Memory B cell (primary cell): ENCODE measurements around the gene TRIM69.
"Not testable (repeated sequence)": the region's sequence is repeated elsewhere in the genome, so short reads cannot be mapped to it uniquely, and the experiment has no call there.

Experiments
- ATAC-seq: fragments of 150-1000 bp; cut with Tn5 transposase; 2 replicates; pipeline ENCODE4 v1.10.0; 2021; ENCODE audit warnings: low read depth, mild to moderate bottlenecking, moderate library complexity
- DNase-seq, 2 donors: peaks; one replicate each; pipeline ENCODE4 v3.0.0; 2022; ENCODE audit warnings: low spot score in 2 of 2
- H3K27ac Mint-ChIP-seq: one replicate; pipeline ENCODE4 v1.8.0; 2022; ENCODE audit warnings: mild to moderate bottlenecking, moderate library complexity, mixed read lengths
- H3K27me3 Mint-ChIP-seq: one replicate; pipeline ENCODE4 v1.8.0; 2022; ENCODE audit warnings: mixed read lengths
- H3K36me3 Mint-ChIP-seq: one replicate; pipeline ENCODE4 v1.8.0; 2022; ENCODE audit warnings: mild to moderate bottlenecking, mixed read lengths
- H3K4me1 Mint-ChIP-seq: one replicate; pipeline ENCODE4 v1.8.0; 2022; ENCODE audit warnings: mixed read lengths
- H3K4me3 Mint-ChIP-seq: one replicate; pipeline ENCODE4 v1.8.0; 2022; ENCODE audit warnings: mild to moderate bottlenecking, moderate library complexity, mixed read lengths
- H3K9me3 Mint-ChIP-seq: one replicate; pipeline ENCODE4 v1.8.0; 2022; ENCODE audit warnings: mixed read lengths

TRIM69 gene, protein sequence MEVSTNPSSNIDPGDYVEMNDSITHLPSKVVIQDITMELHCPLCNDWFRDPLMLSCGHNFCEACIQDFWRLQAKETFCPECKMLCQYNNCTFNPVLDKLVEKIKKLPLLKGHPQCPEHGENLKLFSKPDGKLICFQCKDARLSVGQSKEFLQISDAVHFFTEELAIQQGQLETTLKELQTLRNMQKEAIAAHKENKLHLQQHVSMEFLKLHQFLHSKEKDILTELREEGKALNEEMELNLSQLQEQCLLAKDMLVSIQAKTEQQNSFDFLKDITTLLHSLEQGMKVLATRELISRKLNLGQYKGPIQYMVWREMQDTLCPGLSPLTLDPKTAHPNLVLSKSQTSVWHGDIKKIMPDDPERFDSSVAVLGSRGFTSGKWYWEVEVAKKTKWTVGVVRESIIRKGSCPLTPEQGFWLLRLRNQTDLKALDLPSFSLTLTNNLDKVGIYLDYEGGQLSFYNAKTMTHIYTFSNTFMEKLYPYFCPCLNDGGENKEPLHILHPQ

DNA sequence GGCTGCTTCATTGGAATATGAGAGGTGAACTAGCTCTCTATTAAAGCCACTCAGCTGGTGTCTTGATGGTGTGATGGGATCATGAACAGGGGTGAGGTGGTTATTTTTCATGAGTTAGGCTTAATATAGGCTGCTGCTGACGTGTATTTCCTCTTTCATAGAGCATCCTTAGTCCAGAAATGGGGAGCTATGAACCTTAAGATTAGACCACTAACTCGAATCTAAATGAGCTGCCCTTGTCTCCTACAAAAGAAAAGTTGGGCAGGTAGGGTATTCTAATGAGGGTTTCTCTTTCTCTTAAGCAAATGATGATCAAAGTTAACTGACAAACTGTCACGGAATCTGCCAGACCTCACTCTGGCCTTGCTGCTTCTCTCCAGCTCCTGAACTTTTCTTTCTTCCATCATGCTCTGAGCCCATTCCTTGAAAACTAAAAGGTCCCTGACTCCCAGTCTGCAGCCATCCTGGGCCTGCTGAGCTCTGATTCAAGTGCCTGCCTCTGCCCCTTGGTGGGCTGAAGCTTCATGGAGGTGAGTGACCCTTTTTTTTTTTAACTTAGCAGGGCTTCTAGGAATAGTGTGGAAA, at the start of gene TRIM69:
Gene TRIM69, plus strand, starts transcription at position 348 of the 585 bp plus-strand sequence. Its CDS starts 177 bp downstream, at position 525.
- Mint-ChIP-seq H3K36me3 (peaks cover 11% of the 10 kb centered on the region), H3K4me3 (peak within 1 kb of the TSS; percentile 73), H3K27me3 (no peaks in the 10 kb centered on the region), H3K9me3 (no peaks in the 10 kb centered on the region), H3K27ac (peak within 1 kb of the TSS; percentile 93), H3K4me1 (peaks cover 37% of the 10 kb centered on the region)
- ATAC-seq (peak; percentile 47), DNase-seq (no peak)

DNA sequence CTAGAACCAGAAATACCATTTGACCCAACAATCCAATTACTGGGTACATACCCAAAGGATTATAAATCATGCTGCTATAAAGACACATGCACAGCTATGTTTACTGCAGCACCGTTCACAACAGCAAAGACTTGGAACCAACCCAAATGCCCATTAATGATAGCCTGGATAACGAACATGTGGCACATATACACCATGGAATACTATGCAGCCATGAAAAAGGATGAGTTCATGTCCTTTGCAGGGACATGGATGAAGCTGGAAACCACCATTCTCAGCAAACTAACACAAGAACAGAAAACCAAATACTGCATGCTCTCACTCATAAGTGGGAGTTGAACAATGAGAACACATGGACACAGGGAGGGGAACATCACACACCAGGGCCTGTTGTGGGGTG, 47.0 kb upstream of the TRIM69 start:
- Mint-ChIP-seq H3K9me3 (peaks cover 19% of the 10 kb centered on the region), H3K36me3 (peaks cover 25% of the 10 kb centered on the region), H3K4me1 (peaks cover 25% of the 10 kb centered on the region), H3K27ac (peak overlapping the region; percentile 45)
- DNase-seq, H3K4me3 Mint-ChIP-seq, H3K27me3 Mint-ChIP-seq, ATAC-seq: not testable (repeated sequence)

DNA sequence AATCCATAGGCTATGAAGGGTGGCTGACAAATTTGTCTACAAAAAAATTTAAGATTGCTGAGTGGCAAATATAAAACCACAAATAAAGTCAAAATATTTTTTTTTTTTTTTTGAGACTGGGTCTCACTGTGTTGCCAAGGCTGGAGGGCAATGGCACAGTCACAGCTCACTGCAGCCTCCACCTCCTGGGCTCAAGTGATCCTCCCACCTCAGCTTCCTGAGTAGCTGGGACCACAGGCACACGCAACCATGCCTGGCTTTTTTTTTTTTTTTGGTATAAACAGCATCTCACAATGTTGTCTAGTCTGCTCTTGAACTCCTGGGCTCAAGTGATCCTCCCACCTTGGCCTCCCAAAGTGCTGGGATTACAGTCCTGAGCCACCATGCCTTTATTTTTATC, 46.1 kb upstream of the TRIM69 start:
- peaks cover 23% of the 10 kb centered on the region for H3K36me3 Mint-ChIP-seq
- not testable (repeated sequence) for H3K27me3 Mint-ChIP-seq, H3K27ac Mint-ChIP-seq, H3K4me3 Mint-ChIP-seq, DNase-seq, ATAC-seq
- peaks cover 23% of the 10 kb centered on the region for H3K4me1 Mint-ChIP-seq
- H3K9me3 Mint-ChIP-seq, result peaks cover 16% of the 10 kb centered on the region

DNA sequence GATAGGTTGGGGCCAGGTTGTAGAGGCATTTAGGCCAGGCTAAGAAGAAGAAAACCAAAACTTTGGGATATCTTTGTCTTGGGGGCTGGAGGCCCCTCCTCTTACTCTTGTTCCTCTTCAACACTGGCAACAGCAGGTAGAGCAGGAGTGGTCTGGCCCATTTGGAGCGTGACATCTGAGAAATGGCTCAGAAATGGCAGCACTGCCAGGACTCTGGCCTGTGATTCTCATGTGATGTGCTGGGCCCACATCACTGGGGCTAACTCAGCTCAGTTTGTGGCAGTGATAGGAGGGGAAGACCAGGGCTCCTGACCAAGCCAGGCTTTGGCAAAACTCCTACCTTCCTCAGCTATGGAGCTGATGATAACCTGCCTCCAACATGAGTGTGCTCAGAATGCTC, 43.7 kb upstream of the TRIM69 start:
- Mint-ChIP-seq H3K36me3 (peaks cover 11% of the 10 kb centered on the region), H3K9me3 (peaks cover 3% of the 10 kb centered on the region), H3K4me3 (no peak overlapping the region), H3K27me3 (no peaks in the 10 kb centered on the region), H3K4me1 (peaks cover 19% of the 10 kb centered on the region), H3K27ac (no peak overlapping the region)
- ATAC-seq (no peak), DNase-seq (no peak)

DNA sequence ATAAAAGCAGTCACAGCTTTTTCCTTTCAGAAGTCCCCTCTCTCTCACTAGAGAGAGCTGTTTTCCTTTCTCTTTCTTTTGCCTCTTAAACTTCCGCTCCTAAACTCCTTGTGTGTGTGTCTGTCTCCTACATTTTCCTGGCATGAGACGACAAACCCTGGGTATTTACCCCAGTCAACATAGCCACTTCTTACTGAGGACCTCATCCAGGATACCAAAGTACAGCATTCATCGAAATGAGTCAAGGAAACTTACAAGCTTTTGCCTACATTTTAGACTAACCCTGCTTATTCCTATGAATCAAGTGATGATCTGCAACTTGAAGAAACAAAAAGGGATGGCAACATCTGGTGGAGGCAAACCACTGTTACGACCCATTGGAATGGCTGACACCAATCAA, 41.9 kb upstream of the TRIM69 start:
- peaks cover 17% of the 10 kb centered on the region for H3K4me1 Mint-ChIP-seq
- no peak for DNase-seq

DNA sequence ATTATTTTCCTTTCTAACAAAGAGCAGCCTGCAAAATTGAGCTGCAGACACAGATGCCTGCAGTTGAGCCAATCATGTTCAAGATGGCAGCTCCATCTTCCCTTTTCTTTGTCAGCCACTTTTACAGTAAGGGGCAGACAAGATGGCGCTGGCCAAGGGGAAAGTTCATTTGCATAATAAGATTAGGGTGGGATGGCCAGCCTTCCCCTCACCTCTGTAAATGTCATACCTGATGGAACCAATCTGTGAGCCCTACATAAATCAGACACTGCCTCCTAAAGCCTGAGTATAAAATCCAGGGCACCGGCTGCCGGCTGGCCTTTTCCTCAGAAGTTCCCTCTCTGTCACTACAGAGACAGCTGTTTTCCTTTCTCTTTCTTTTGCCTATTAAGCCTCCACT, 41.0 kb upstream of the TRIM69 start:
- DNase-seq (no peak), ATAC-seq (no peak)
- no peak overlapping the region for H3K4me3 Mint-ChIP-seq
- no peaks in the 10 kb centered on the region for H3K27me3 Mint-ChIP-seq
- H3K9me3 Mint-ChIP-seq, result no peaks in the 10 kb centered on the region
- peak overlapping the region; percentile 43 for H3K27ac Mint-ChIP-seq
- peaks cover 17% of the 10 kb centered on the region for H3K4me1 Mint-ChIP-seq
- H3K36me3 Mint-ChIP-seq, result peaks cover 4% of the 10 kb centered on the region

More for the DNA sequence above, 41.9 kb upstream of the TRIM69 start:
- no peaks in the 10 kb centered on the region for H3K9me3 Mint-ChIP-seq
- H3K27me3 Mint-ChIP-seq, result no peaks in the 10 kb centered on the region
- peaks cover 4% of the 10 kb centered on the region for H3K36me3 Mint-ChIP-seq
- ATAC-seq, result no peak
- H3K27ac Mint-ChIP-seq, result no peak overlapping the region
- H3K4me3 Mint-ChIP-seq, result no peak overlapping the region

DNA sequence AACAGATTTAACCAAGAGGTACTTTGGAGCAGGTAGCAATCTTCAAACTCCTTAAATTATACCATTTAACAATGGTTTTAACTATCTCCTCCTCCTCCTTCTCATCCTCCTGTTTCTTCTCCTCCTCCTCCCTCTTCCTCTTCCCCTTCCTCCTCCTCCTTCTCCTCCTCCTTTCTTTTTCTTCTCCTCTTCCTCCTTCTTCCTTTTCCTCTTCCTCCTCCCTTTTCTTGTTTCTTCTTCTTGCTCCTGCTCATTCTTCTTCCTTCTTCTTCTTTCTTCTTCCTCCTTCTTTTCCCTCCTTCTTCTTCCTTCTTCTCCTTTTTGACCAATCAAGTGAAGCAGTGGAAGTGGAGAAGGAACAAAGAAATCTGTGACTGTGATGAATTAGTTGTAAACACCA, 39.3 kb upstream of the TRIM69 start:
- no peaks in the 10 kb centered on the region for H3K27me3 Mint-ChIP-seq
- no peak overlapping the region for H3K4me3 Mint-ChIP-seq
- H3K36me3 Mint-ChIP-seq, result peaks cover 4% of the 10 kb centered on the region
- H3K9me3 Mint-ChIP-seq, result peaks cover 6% of the 10 kb centered on the region
- peaks cover 23% of the 10 kb centered on the region for H3K4me1 Mint-ChIP-seq
- no peak overlapping the region for H3K27ac Mint-ChIP-seq
- DNase-seq (no peak), ATAC-seq (no peak)

DNA sequence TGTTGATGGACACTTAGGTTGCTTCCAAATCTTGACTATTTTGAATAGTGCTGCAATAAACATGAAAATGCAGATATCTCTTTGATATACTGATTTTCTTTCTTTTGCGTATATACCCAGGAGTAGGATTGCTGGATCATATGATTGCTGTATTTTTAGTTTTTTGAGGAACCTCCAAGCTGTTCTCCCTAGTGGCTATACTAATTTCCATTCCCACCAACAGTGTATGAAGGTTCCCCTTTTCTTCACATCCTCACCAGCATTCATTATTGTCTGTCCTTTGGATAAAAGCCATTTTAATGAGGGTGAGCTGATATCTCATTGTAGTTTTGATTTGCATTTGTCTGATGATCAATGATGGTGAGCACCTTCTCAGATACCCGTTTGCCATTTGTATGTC, 37.7 kb upstream of the TRIM69 start:
- DNase-seq (no peak), ATAC-seq (no peak)
- peaks cover 4% of the 10 kb centered on the region for H3K36me3 Mint-ChIP-seq
- H3K27me3 Mint-ChIP-seq, result no peaks in the 10 kb centered on the region
- H3K4me3 Mint-ChIP-seq, result no peak overlapping the region
- peaks cover 11% of the 10 kb centered on the region for H3K9me3 Mint-ChIP-seq
- H3K27ac Mint-ChIP-seq, result peak overlapping the region; percentile 9
- peaks cover 28% of the 10 kb centered on the region for H3K4me1 Mint-ChIP-seq

DNA sequence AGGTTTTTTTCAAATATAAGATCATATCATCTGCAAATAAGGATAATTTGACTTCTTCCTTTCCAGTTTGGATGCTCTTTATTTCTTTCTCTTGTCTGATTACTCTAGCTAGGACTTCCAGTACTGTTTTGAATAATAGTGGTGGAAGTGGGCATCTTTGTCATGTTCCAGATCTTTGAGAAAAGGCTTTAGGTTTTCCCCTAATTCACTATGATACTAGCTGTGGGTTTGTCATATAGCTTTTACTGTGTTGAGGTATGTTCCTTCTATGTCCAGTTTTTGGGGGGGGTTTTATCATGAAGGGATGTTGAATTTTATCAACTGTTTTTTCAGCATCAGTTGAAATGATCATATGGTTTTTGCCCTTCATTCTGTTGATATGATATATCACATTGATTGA, 35.7 kb upstream of the TRIM69 start:
- not testable (repeated sequence) for DNase-seq, H3K27me3 Mint-ChIP-seq, H3K27ac Mint-ChIP-seq, H3K36me3 Mint-ChIP-seq, H3K4me3 Mint-ChIP-seq, ATAC-seq
- peaks cover 23% of the 10 kb centered on the region for H3K4me1 Mint-ChIP-seq
- H3K9me3 Mint-ChIP-seq, result peaks cover 11% of the 10 kb centered on the region

DNA sequence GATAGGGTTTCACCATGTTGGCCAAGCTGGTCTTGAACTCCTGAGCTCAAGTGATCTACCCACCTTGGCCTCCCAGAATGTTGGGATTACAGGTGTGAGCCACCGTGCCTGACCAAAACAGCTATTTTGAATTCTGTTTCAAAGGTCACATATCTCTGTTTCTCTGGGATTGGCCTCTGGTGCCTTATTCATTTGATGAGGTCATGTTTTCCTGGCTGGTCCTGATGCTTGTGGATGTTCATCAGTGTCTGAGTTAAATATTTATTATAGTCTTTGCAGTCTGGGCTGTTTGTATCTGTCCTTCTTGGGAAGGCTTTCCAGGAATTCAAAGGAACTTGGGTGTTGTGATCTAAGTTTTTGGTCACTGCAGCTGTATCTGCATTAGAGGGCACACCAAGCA, 30.3 kb upstream of the TRIM69 start:
- DNase-seq (no peak), ATAC-seq (no peak)
- no peak overlapping the region for H3K4me3 Mint-ChIP-seq
- no peak overlapping the region for H3K27ac Mint-ChIP-seq
- peaks cover 12% of the 10 kb centered on the region for H3K36me3 Mint-ChIP-seq
- peaks cover 7% of the 10 kb centered on the region for H3K9me3 Mint-ChIP-seq
- no peaks in the 10 kb centered on the region for H3K27me3 Mint-ChIP-seq
- peaks cover 20% of the 10 kb centered on the region for H3K4me1 Mint-ChIP-seq

DNA sequence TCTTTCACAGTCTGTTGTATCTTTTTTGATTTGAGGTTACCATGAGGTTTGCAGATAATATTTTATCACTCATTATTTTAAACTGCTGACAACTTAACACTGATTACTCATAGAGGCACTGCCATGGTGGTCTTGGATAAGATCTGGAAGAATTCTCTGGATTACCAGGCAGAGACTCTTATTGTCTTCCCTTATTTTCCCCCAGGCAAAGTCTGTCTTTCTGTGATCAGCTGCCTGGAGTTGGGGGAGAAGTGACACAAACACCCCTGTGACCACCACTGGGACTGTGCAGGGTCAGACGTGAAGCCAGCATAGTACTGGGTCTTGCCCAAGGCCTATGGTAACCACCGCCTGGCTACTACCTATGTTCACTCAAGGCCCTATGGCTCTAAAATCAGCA, 29.9 kb upstream of the TRIM69 start:
- peaks cover 7% of the 10 kb centered on the region for H3K9me3 Mint-ChIP-seq
- ATAC-seq (no peak), DNase-seq (no peak)
- no peak overlapping the region for H3K4me3 Mint-ChIP-seq
- peaks cover 20% of the 10 kb centered on the region for H3K4me1 Mint-ChIP-seq
- H3K36me3 Mint-ChIP-seq, result peaks cover 13% of the 10 kb centered on the region
- no peaks in the 10 kb centered on the region for H3K27me3 Mint-ChIP-seq
- no peak overlapping the region for H3K27ac Mint-ChIP-seq

DNA sequence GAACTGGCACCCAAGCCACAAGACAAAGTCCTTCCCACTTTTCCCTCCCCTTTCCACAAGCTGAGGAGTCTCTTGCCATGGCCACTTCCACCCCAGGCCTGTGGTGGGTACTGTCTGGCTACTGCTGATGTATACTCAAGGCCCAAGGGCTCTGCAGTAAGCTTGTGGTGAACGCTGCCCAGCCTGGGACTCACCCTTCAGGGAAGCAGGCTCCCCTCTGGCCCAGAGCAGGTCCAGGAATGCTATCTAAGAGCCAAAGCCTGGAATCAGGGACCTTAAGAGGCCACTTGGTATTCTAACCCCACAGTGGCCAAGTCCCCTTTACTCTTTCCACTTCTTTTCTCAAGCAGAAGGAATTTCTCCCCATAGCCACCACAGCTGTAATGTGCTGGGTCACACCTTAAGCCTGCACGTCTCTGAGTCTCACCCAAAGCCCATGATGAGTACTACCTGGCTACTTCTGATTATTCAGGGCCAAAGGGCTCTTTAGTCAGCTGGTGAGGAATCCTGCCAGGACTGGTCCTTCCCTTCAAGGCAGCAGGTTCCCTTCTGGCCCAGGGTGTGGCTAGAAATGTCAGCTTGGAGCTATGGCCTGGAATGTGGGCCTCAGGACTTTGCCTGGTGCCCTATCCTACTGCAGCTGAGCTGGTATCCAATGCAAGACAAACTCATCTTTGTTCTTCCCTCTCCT, 29.2 kb upstream of the TRIM69 start:
- ATAC-seq, result no peak
- Mint-ChIP-seq H3K36me3 (peaks cover 19% of the 10 kb centered on the region), H3K4me3 (no peak overlapping the region), H3K27ac (no peak overlapping the region), H3K4me1 (peaks cover 15% of the 10 kb centered on the region), H3K9me3 (peaks cover 4% of the 10 kb centered on the region), H3K27me3 (no peaks in the 10 kb centered on the region)
- no peak for DNase-seq

DNA sequence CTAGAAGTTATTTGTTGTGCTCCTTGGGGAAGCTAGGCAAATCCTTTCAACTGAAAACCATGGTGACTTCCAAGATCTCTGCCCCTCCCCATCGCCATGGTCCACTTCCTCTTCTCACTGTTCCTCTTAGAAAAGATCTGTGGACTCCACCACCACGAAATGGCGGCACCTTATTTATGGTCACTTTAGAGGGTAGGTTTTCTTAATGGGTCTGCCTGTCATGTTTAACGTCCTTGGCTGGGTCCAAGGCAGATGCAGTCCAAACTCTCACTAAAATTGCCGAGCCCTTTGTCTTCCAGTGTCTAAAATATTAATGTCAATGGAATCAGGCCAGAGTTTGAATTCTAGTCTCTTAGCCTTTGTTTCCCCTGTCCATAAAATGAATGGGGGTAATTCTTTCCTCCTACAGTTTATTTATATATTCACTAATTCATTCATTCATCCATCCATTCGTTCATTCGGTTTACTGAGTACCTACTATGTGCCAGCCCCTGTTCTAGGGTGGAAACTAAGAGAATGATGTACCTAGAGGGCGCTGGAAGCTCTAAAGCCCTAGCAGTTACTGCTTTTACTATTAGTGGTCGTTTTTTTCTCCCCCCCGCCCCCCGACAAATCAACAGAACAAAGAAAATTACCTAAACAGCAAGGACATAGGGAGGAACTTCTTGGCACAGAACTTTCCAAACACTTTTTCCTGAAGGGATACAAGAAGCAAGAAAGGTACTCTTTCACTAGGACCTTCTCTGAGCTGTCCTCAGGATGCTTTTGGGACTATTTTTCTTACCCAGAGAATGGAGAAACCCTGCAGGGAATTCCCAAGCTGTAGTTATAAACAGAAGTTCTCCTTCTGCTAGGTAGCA, 25.9 kb upstream of the TRIM69 start:
- DNase-seq, result peak; percentile 52 to 65
- peak; percentile 33 for ATAC-seq
- peak overlapping the region; percentile 100 for H3K27ac Mint-ChIP-seq
- H3K9me3 Mint-ChIP-seq, result no peaks in the 10 kb centered on the region
- no peaks in the 10 kb centered on the region for H3K27me3 Mint-ChIP-seq
- peaks cover 24% of the 10 kb centered on the region for H3K4me1 Mint-ChIP-seq
- H3K36me3 Mint-ChIP-seq, result peaks cover 37% of the 10 kb centered on the region
- peak overlapping the region; percentile 97 for H3K4me3 Mint-ChIP-seq
